EH (cell line): ENCODE results near the gene RRP12.

Experiments used
- DNase-seq: peaks from one replicate; pipeline ENCODE4 v3.0.0-alpha.2; 2015; ENCODE audit warnings: low read depth

Gene RRP12

GRCh38 chr10:97312897-97313296 is 88.2 kb downstream of the RRP12 start:
- no peak for DNase-seq

DNA sequence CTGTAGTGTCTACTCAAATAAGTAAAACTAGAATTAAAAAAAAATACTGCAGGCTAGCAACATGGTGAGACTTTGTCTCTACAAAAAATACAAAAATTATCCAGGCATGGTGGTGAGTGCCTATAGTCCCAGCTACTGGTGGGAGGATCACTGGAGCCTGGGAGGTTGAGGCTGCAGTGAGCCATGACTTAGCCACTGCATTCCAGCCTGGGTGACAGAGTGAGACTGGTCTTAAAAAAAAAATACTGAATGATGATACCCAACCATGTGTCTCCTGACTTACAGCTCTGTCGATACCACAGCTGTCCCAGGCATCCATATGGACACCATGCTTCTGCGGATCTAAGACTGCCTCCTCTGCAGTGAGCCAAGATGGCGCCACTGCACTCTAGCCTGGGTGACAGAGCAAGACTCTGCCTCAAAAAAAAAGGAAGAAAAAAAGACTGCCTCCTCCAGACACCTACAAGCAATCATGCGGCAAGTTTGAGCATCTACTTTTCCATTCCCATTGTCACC is 90.0 kb downstream of the RRP12 start:
- no peak for DNase-seq

GRCh38 chr10:97307866-97308780 is 93.0 kb downstream of the RRP12 start:
- no peak for DNase-seq

DNA sequence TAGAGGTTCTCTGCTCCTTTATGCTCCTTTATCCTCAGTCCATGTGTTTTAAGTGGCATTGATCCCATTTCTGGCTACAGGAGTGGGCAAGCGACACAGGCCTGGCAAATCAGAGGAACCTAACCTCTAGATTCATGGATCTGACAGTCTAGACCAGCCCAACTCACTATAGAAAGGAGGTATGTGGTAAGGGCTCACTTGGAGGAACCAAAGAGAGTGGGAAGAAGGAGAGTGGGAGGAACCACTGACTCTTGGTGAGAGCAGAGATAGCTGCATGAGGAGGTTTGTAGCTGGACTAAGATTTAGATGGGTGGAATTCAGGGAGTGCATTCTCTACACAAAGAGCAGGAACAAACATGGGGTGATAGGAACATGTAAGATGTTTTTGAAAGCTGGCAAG is 93.7 kb downstream of the RRP12 start:
- DNase-seq: no peak
